ENCODE measurements around the gene ATP11A. TPM values are rescaled to one million over a fixed set of nuclear protein-coding genes. Genes with fewer than 3 reads are reported as not detected.

Gene ATP11A
- total RNA-seq, 6 experiments from 2014 or later: 24.3 to 57.4 (median 33.1) TPM

GRCh38 chr13:112759053-112759452, 69.2 kb downstream of the ATP11A start:
- H3K36me3 ChIP-seq: no peaks in the 10 kb centered on the region
- TF ChIP-seq CTCF (IDR thresholded peaks at IDR 0.05) (no peak), POLR2A (IDR thresholded peaks at IDR 0.05) (no peak)
- WGBS (ENCODE audit: insufficient coverage, low coverage, low lambda C conversion rate, missing lambda C conversion rate): 91% methylated on average over 5 of the region's 9 CpGs
- no peak overlapping the region for H3K4me3 ChIP-seq
- intact Hi-C loops (cut with DNase I): no loop called here
- H3K27ac ChIP-seq: no peak overlapping the region
- no peaks in the 10 kb centered on the region for H3K27me3 ChIP-seq
- no peaks in the 10 kb centered on the region for H3K9me3 ChIP-seq
- H3K4me1 ChIP-seq: peaks cover 0 to 9% (median 0%) of the 10 kb centered on the region in 4 donors
- DNase-seq (peak in 1 of 3 donors; percentile 29), ATAC-seq (no peak)

GRCh38 chr13:112759827-112760226, 70.0 kb downstream of the ATP11A start:
- no peaks in the 10 kb centered on the region for H3K27me3 ChIP-seq
- H3K9me3 ChIP-seq: no peaks in the 10 kb centered on the region
- peaks cover 0 to 9% (median 0%) of the 10 kb centered on the region in 4 donors for H3K4me1 ChIP-seq
- H3K36me3 ChIP-seq: no peaks in the 10 kb centered on the region
- intact Hi-C loops (cut with DNase I): no loop called here
- DNase-seq (no peak), ATAC-seq (no peak)
- no peak overlapping the region for H3K4me3 ChIP-seq
- no peak overlapping the region for H3K27ac ChIP-seq
- 77% methylated on average over 11 of the region's 11 CpGs for WGBS (ENCODE audit: insufficient coverage, low coverage, low lambda C conversion rate, missing lambda C conversion rate)
- TF ChIP-seq POLR2A (IDR thresholded peaks at IDR 0.05): no peak
- no peak for TF ChIP-seq CTCF (IDR thresholded peaks at IDR 0.05)

GRCh38 chr13:112760435-112760834, 70.6 kb downstream of the ATP11A start:
- Histone ChIP-seq H3K9me3 (no peaks in the 10 kb centered on the region), H3K36me3 (no peaks in the 10 kb centered on the region), H3K4me3 (no peak overlapping the region), H3K4me1 (peaks cover 0 to 9% (median 0%) of the 10 kb centered on the region in 4 donors), H3K27ac (no peak overlapping the region), H3K27me3 (no peaks in the 10 kb centered on the region)
- no peak for TF ChIP-seq CTCF (IDR thresholded peaks at IDR 0.05)
- TF ChIP-seq POLR2A (IDR thresholded peaks at IDR 0.05): no peak
- intact Hi-C loops (cut with DNase I): no loop called here
- 67% methylated on average over 3 of the region's 3 CpGs for WGBS (ENCODE audit: insufficient coverage, low coverage, low lambda C conversion rate, missing lambda C conversion rate)
- DNase-seq: peak in 1 of 3 donors; percentile 1
- ATAC-seq: no peak

- WGBS (ENCODE audit: insufficient coverage, low coverage, low lambda C conversion rate, missing lambda C conversion rate): 59% methylated on average over 15 of the region's 15 CpGs
- Histone ChIP-seq H3K36me3 (no peaks in the 10 kb centered on the region), H3K9me3 (no peaks in the 10 kb centered on the region), H3K27ac (no peak overlapping the region), H3K4me3 (no peak overlapping the region), H3K27me3 (no peaks in the 10 kb centered on the region), H3K4me1 (peaks cover 0 to 9% (median 0%) of the 10 kb centered on the region in 4 donors)
- ATAC-seq: no peak
- TF ChIP-seq CTCF (IDR thresholded peaks at IDR 0.05) (no peak), POLR2A (IDR thresholded peaks at IDR 0.05) (no peak)
- intact Hi-C loops (cut with DNase I): no loop called here
- DNase-seq: peak in 1 of 3 donors; percentile 20
These were observed 71.1 kb downstream of the ATP11A start for GRCh38 chr13:112760931-112761330.
